ENCODE measurements around the gene ALDH4A1. TPM values are rescaled to one million over a fixed set of nuclear protein-coding genes. Genes with fewer than 3 reads are reported as not detected.

The ALDH4A1 gene
- total and polyA plus RNA-seq, 12 donors = 12.7 to 60.8 (median 36.6) TPM

DNA sequence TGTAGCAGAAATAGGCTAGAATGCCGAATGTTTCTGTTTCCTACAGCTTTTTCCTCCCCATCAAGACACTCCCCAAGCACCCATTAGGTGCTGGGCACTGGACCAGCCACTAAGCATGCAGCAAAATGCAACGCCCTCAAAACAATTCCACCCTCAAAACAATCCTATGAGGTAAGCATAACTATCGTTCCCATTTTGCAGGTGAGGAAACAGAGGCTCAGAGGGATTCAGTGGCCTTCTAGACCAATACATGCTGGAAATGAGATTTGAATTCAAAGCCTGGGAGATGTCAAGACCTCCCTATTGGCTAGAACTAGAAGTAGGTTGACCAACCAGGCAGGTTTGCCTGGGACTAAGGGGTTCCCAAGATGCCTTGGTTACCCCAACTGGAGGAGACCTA is 10.2 kb upstream of the ALDH4A1 start:
- ATAC-seq (no peak), DNase-seq (no peak)
- TF ChIP-seq, protein P1, sequence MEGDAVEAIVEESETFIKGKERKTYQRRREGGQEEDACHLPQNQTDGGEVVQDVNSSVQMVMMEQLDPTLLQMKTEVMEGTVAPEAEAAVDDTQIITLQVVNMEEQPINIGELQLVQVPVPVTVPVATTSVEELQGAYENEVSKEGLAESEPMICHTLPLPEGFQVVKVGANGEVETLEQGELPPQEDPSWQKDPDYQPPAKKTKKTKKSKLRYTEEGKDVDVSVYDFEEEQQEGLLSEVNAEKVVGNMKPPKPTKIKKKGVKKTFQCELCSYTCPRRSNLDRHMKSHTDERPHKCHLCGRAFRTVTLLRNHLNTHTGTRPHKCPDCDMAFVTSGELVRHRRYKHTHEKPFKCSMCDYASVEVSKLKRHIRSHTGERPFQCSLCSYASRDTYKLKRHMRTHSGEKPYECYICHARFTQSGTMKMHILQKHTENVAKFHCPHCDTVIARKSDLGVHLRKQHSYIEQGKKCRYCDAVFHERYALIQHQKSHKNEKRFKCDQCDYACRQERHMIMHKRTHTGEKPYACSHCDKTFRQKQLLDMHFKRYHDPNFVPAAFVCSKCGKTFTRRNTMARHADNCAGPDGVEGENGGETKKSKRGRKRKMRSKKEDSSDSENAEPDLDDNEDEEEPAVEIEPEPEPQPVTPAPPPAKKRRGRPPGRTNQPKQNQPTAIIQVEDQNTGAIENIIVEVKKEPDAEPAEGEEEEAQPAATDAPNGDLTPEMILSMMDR (IDR thresholded peaks at IDR 0.05) = no peak
- intact Hi-C loops (cut with DNase I) = loop anchor here in 4 of 10 donors (5.0 to 10.0 kb wide), 4 partner anchors 40 to 185 kb away; partner anchors contain the start of gene IFFO2 (in 1 of the 4)
- Histone ChIP-seq H3K27me3 (no peaks in the 10 kb centered on the region), H3K4me1 (peaks cover 8 to 52% (median 38%) of the 10 kb centered on the region in 9 donors), H3K4me3 (no peak overlapping the region), H3K36me3 (peaks cover 0 to 68% (median 10%) of the 10 kb centered on the region in 9 donors), H3K9me3 (no peaks in the 10 kb centered on the region), H3K27ac (peak overlapping the region in 8 of 10 donors; percentile 41 to 86 (median 77))
- WGBS, 2 donors = 86 to 90% methylated on average over 3 of the region's 3 CpGs

DNA sequence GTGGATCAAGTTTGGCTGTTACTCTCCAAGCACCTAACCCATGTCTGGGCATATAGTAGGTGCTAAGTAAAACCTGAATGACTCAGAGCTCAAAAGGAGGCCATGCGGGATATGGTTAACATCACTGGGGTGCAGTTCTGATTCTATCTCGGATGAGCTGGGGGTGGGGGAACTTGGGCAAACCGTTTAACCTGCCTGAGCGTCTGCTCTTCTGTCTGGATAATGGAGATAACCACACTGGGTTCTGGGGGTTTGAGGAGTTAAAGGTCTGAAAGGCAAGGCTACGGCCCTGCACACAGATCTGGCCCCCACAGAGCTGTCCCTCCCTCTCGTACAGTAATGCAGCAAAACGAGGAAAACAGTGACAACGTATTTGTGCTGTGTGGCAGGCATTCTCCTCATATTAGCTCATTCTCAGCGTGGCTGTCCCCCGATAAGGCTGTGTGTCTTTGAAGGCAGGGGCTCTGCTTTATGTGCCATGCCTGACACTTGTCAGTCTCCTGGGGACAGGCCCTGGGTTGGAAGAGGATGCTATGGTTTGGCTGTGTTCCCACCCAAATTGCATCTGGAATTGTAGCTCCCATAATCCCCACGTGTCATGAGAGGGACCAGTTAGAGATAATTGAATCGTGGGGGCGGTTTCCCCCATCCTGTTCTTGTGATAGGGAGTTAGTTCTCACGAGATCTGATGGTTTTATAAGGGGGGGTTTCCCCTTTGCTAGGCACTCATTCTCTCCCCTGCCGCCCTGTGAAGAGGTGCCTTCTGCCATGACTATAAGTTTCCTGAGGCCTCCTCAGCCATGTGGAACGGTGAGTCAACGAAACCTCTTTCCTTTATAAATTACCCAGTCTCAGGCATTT is 6.8 kb upstream of the ALDH4A1 start:
- TF ChIP-seq, protein P1 (IDR thresholded peaks at IDR 0.05) = no peak
- intact Hi-C loops (cut with DNase I) = loop anchor here (5.0 to 10.0 kb wide), 9 partner anchors 46 to 336 kb away; partner anchors contain the start of gene IFFO2 (in 3 of the 10)
- peak overlapping the region in 5 of 10 donors; percentile 67 to 80 (median 75) for H3K27ac ChIP-seq
- H3K27me3 ChIP-seq = no peaks in the 10 kb centered on the region
- peaks cover 0 to 46% (median 10%) of the 10 kb centered on the region in 9 donors for H3K36me3 ChIP-seq
- ATAC-seq (no peak), DNase-seq (no peak)
- WGBS, 2 donors = 67 to 74% methylated on average over 17 of the region's 17 CpGs
- H3K9me3 ChIP-seq = no peaks in the 10 kb centered on the region
- H3K4me3 ChIP-seq = no peak overlapping the region
- H3K4me1 ChIP-seq = peaks cover 12 to 56% (median 41%) of the 10 kb centered on the region in 9 donors

DNA sequence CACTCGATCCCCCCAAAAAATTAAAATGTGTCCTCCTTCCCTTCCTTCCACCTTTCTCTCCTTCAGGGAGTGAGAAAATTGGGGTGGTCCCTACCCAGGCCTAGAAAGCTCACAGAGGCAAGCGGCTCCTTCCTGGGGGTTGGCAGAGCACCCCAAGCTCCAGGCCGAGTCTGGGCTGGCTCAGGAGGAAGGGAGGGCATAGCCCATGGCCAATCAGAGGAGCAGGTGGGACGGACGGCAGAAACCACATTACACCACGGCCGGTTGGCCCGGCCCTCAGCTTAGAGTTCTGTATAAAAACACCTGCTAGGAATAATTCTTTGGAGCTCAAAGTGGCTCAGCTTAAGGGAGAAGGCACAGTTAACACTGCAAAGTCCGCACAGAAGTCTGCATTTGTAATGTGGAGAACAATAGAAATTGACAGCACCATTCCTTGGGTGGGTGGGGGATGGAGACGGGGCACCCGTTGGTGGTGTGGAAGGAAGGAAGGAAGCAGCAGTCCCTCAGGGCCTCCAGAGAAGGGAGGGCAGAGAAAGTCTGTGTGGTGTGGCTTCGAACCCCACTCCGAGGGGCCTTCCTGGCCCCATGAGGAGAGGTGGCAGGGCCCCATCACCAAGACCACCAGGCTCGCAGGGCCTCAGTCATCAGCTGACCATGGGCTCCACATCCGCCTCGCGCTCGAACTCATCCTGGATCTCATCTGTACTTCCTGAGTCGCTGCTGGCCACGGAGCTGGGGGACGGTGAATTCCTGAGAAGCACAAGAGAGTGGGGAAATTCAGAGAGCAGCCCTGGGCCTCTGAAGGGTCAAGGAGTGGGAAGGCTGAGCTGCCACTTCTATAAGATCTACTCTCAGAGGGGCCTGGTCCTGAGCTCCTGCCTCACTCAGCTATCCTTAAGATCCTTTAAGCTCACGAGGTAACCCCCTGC is 5.8 kb upstream of the ALDH4A1 start:
- intact Hi-C loops (cut with DNase I) = loop anchor here (1.0 to 10.0 kb wide), 11 partner anchors 47 to 337 kb away; partner anchors contain the start of gene IFFO2 (in 4 of the 10)
- Histone ChIP-seq H3K27ac (peak overlapping the region; percentile 42 to 80 (median 71)), H3K36me3 (peaks cover 0 to 46% (median 10%) of the 10 kb centered on the region in 9 donors), H3K4me1 (peaks cover 13 to 52% (median 39%) of the 10 kb centered on the region in 9 donors), H3K27me3 (no peaks in the 10 kb centered on the region), H3K9me3 (no peaks in the 10 kb centered on the region), H3K4me3 (no peak overlapping the region)
- DNase-seq = no peak
- WGBS, 2 donors = 58 to 65% methylated on average over 22 of the region's 22 CpGs
- ATAC-seq = peak in 5 of 8 donors; percentile 36 to 53 (median 51)
- TF ChIP-seq, protein P1 (IDR thresholded peaks at IDR 0.05) = no peak
